Neural progenitor cell (in vitro differentiated cells): Measurements from ENCODE around the gene ADD3. TPM values are rescaled to one million over a fixed set of nuclear protein-coding genes. Genes with fewer than 3 reads are reported as not detected.
A peak's percentile ranks its signal among the peaks of the same experiment; 100 is the strongest.

Source experiments
- DNase-seq: peaks from one replicate; pipeline ENCODE4 v3.0.0-alpha.2; 2016; ENCODE audit warnings: low spot score
- H2AFZ ChIP-seq: fragments of 200-600 bp; sonication (generic); replicated peaks from 2 replicates; pipeline ENCODE4 v1.6.1; 2016; ENCODE audit warnings: antibody characterized with exemption
- H3F3A ChIP-seq: fragments of 200-600 bp; sonication (generic); 2 replicates; pipeline ENCODE4 v1.6.1; 2016; ENCODE audit warnings: antibody characterized with exemption, low read depth
- H3K27ac ChIP-seq: fragments of 200-600 bp; sonication (generic); 2 replicates; pipeline ENCODE4 v1.5.1; 2016; ENCODE audit warnings: mild to moderate bottlenecking
- H3K27me3 ChIP-seq: fragments of 200-600 bp; sonication (generic); 2 replicates; pipeline ENCODE4 v1.6.1; 2016; ENCODE audit warnings: mild to moderate bottlenecking, moderate library complexity
- H3K36me3 ChIP-seq: fragments of 200-600 bp; sonication (generic); 2 replicates; pipeline ENCODE4 v1.5.1; 2016
- H3K4me1 ChIP-seq: fragments of 200-600 bp; sonication (generic); 2 replicates; pipeline ENCODE4 v1.6.1; 2016; ENCODE audit warnings: mixed run types
- H3K4me2 ChIP-seq: fragments of 200-600 bp; sonication (generic); 2 replicates; pipeline ENCODE4 v1.6.1; 2016
- H3K4me3 ChIP-seq: fragments of 200-600 bp; sonication (generic); 2 replicates; pipeline ENCODE4 v1.5.1; 2016
- H3K79me2 ChIP-seq: fragments of 200-600 bp; sonication (generic); 2 replicates; pipeline ENCODE4 v1.6.1; 2016; ENCODE audit warnings: low read depth
- H3K9ac ChIP-seq: fragments of 200-600 bp; sonication (generic); 2 replicates; pipeline ENCODE4 v1.6.1; 2016
- H3K9me3 ChIP-seq: fragments of 200-600 bp; sonication (generic); 2 replicates; pipeline ENCODE4 v1.5.1; 2016; ENCODE audit warnings: low read depth
- H4K20me1 ChIP-seq: fragments of 200-600 bp; sonication (generic); 2 replicates; pipeline ENCODE4 v1.6.1; 2016; ENCODE audit warnings: low read depth
- H3K27ac Mint-ChIP-seq: 3 replicates; pipeline ENCODE4 v1.8.0; 2021; ENCODE audit warnings: mixed read lengths
- H3K27me3 Mint-ChIP-seq: 2 replicates; pipeline ENCODE4 v1.8.0; 2022; ENCODE audit warnings: low read depth, mild to moderate bottlenecking, inconsistent platforms, moderate library complexity, mixed read lengths; ENCODE audit not compliant: insufficient read depth
- H3K36me3 Mint-ChIP-seq: 3 replicates; pipeline ENCODE4 v1.8.0; 2021; ENCODE audit warnings: mixed read lengths
- H3K4me1 Mint-ChIP-seq: 3 replicates; pipeline ENCODE4 v1.8.0; 2021; ENCODE audit warnings: mixed read lengths
- H3K4me3 Mint-ChIP-seq: 3 replicates; pipeline ENCODE4 v1.8.0; 2021; ENCODE audit warnings: mild to moderate bottlenecking, moderate library complexity, mixed read lengths
- H3K9me3 Mint-ChIP-seq: 3 replicates; pipeline ENCODE4 v1.8.0; 2020; ENCODE audit warnings: mixed read lengths
- CTCF ChIP-seq: fragments of 200-600 bp; sonication (generic); IDR thresholded peaks from 2 replicates; pipeline ENCODE4 v1.5.1; 2017; ENCODE audit warnings: antibody characterized with exemption, mild to moderate bottlenecking
- EZH2 ChIP-seq: fragments of 200-600 bp; sonication (generic); IDR thresholded peaks from 2 replicates; pipeline ENCODE4 v1.6.1; 2017; ENCODE audit warnings: antibody characterized with exemption, mild to moderate bottlenecking, moderate library complexity
- EZH2phosphoT487 ChIP-seq: fragments of 200-600 bp; sonication (generic); IDR thresholded peaks from 2 replicates; pipeline ENCODE4 v1.6.1; 2017; ENCODE audit warnings: antibody characterized with exemption
- total RNA-seq: library from RNA; depleted of rRNA; stranded (reverse); fragments of >200 nt; gene quantifications from 2 replicates; pipeline ENCODE4 v1.2.3, GENCODE V29; 2015; ENCODE audit warnings: low replicate concordance

Gene ADD3
- total RNA-seq, 1 donor from 2014 or later, result 345 TPM

GRCh38 chr10:110144507-110144906 is 136.7 kb downstream of the ADD3 start:
- Histone ChIP-seq H3K27ac (no peak overlapping the region), H3K79me2 (no peaks in the 10 kb centered on the region), H3K9ac (no peak overlapping the region), H3K9me3 (no peaks in the 10 kb centered on the region), H3K4me3 (no peak overlapping the region), H2AFZ (no peak overlapping the region), H3K36me3 (no peaks in the 10 kb centered on the region), H3K4me2 (no peak overlapping the region), H3K27me3 (no peaks in the 10 kb centered on the region), H4K20me1 (no peaks in the 10 kb centered on the region), H3F3A (peaks cover 5% of the 10 kb centered on the region), H3K4me1 (peaks cover 7% of the 10 kb centered on the region)
- Mint-ChIP-seq H3K4me1 (peaks cover 15% of the 10 kb centered on the region), H3K9me3 (no peaks in the 10 kb centered on the region), H3K36me3 (no peaks in the 10 kb centered on the region), H3K27me3 (peaks cover 7% of the 10 kb centered on the region), H3K4me3 (no peak overlapping the region), H3K27ac (no peak overlapping the region)
- TF ChIP-seq EZH2 (no peak), CTCF (no peak), EZH2phosphoT487 (no peak)
- no peak for DNase-seq

- H3K9me3 Mint-ChIP-seq, result no peaks in the 10 kb centered on the region
- no peaks in the 10 kb centered on the region for H3K36me3 Mint-ChIP-seq
- H3K4me1 ChIP-seq, result peaks cover 38% of the 10 kb centered on the region
- H3K27me3 ChIP-seq, result no peaks in the 10 kb centered on the region
- no peak overlapping the region for H2AFZ ChIP-seq
- H3K9ac ChIP-seq, result no peak overlapping the region
- peaks cover 6% of the 10 kb centered on the region for H3K27me3 Mint-ChIP-seq
- H3K9me3 ChIP-seq, result no peaks in the 10 kb centered on the region
- H3K27ac ChIP-seq, result no peak overlapping the region
- no peaks in the 10 kb centered on the region for H4K20me1 ChIP-seq
- no peak overlapping the region for H3K4me3 ChIP-seq
- peaks cover 28% of the 10 kb centered on the region for H3F3A ChIP-seq
- no peaks in the 10 kb centered on the region for H3K79me2 ChIP-seq
- no peak overlapping the region for H3K27ac Mint-ChIP-seq
- H3K4me1 Mint-ChIP-seq, result peaks cover 41% of the 10 kb centered on the region
- no peak overlapping the region for H3K4me2 ChIP-seq
- DNase-seq, result no peak
- TF ChIP-seq EZH2phosphoT487, result no peak
- no peak for TF ChIP-seq EZH2
- TF ChIP-seq CTCF, result no peak
- H3K36me3 ChIP-seq, result no peaks in the 10 kb centered on the region
- H3K4me3 Mint-ChIP-seq, result no peak overlapping the region
Measured at GRCh38 chr10:110147961-110148360, 140.2 kb downstream of the ADD3 start.

GRCh38 chr10:110149259-110149658 is 141.5 kb downstream of the ADD3 start:
- Mint-ChIP-seq H3K4me1 (peaks cover 50% of the 10 kb centered on the region), H3K9me3 (no peaks in the 10 kb centered on the region), H3K4me3 (no peak overlapping the region), H3K27ac (no peak overlapping the region), H3K27me3 (peaks cover 10% of the 10 kb centered on the region), H3K36me3 (no peaks in the 10 kb centered on the region)
- H3F3A ChIP-seq, result peaks cover 38% of the 10 kb centered on the region
- H3K36me3 ChIP-seq, result no peaks in the 10 kb centered on the region
- no peak overlapping the region for H3K4me3 ChIP-seq
- H3K4me1 ChIP-seq, result peaks cover 47% of the 10 kb centered on the region
- H3K9me3 ChIP-seq, result no peaks in the 10 kb centered on the region
- no peak for TF ChIP-seq EZH2phosphoT487
- TF ChIP-seq CTCF, result no peak
- no peak for TF ChIP-seq EZH2
- peak overlapping the region; percentile 14 for H2AFZ ChIP-seq
- H3K9ac ChIP-seq, result no peak overlapping the region
- H3K27me3 ChIP-seq, result no peaks in the 10 kb centered on the region
- no peaks in the 10 kb centered on the region for H3K79me2 ChIP-seq
- no peak overlapping the region for H3K27ac ChIP-seq
- H4K20me1 ChIP-seq, result no peaks in the 10 kb centered on the region
- DNase-seq, result no peak
- H3K4me2 ChIP-seq, result no peak overlapping the region
